Heart left ventricle (tissue), 16 donors: ENCODE data around the gene MYOM1. TPM values are rescaled to one million over a fixed set of nuclear protein-coding genes. Genes with fewer than 3 reads are reported as not detected.
"Not testable (repeated sequence)": the region's sequence is repeated elsewhere in the genome, so short reads cannot be mapped to it uniquely, and the experiment has no call there.

Experiments used
- ATAC-seq, 4 donors: fragments of 200-7000 bp; cut with Tn5 transposase; one replicate each; pipeline ENCODE4 v1.9.1; 2020 to 2022; ENCODE audit warnings: moderate library complexity in 4 of 4, mild to moderate bottlenecking in 3 of 4, moderate number of reproducible peaks in 1 of 4
- DNase-seq, 5 donors: peaks; one replicate each; pipeline ENCODE4 v3.0.0-alpha.2; 2020
- H3K27ac ChIP-seq, 12 donors: fragments of 200-600 bp; sonication (generic) in 4 of 12; one replicate each; pipeline versions ENCODE4 v1.5.0 to v1.8.0; 2016 to 2022; ENCODE audit warnings: mild to moderate bottlenecking in 2 of 12
- H3K27me3 ChIP-seq, 9 donors: fragments of 200-600 bp; sonication (generic) in 2 of 9; one replicate each; pipeline versions ENCODE4 v1.5.1 to v1.8.0; 2016 to 2022; ENCODE audit warnings: mild to moderate bottlenecking in 3 of 9
- H3K36me3 ChIP-seq, 9 donors: fragments of 200-600 bp; sonication (generic) in 2 of 9; one replicate each; pipeline versions ENCODE4 v1.5.0 to v1.8.0; 2018 to 2022; ENCODE audit warnings: mild to moderate bottlenecking in 2 of 9
- H3K4me1 ChIP-seq, 12 donors: fragments of 200-600 bp; sonication (generic) in 4 of 12; one replicate each; pipeline versions ENCODE4 v1.5.0 to v1.8.0; 2016 to 2022; ENCODE audit warnings: mild to moderate bottlenecking in 3 of 12
- H3K4me3 ChIP-seq, 12 donors: fragments of 200-600 bp; sonication (generic) in 4 of 12; one replicate each; pipeline versions ENCODE4 v1.5.0 to v1.8.0; 2017 to 2022; ENCODE audit warnings: mild to moderate bottlenecking in 9 of 12, moderate library complexity in 4 of 12
- H3K9me3 ChIP-seq, 12 donors: fragments of 200-600 bp; sonication (generic) in 4 of 12; one replicate each; pipeline versions ENCODE4 v1.5.0 to v1.8.0; 2016 to 2022; ENCODE audit warnings: mild to moderate bottlenecking in 1 of 12
- POLR2A ChIP-seq, 2 donors: fragments of 450-650 bp; IDR thresholded peaks; one replicate each; pipeline ENCODE4 v1.6.1; 2017; ENCODE audit warnings: antibody characterized with exemption in 2 of 2, mild to moderate bottlenecking in 2 of 2, moderate library complexity in 2 of 2
- WGBS, 4 donors: extraction: QIAGEN DNeasy Blood & Tissue Kit in 2 of 4; methylation state at CpG; one replicate each; pipeline versions ENCODE4 v1.1.5 to v1.1.7; 2013 to 2018; 5-methylcytosine and 5-hydroxymethylcytosine counted together
- intact Hi-C, 10 donors: fragments of 100-400 bp; cut with DNase I; formaldehyde crosslinking; loops; one replicate each; pipeline versions ENCODE4 v1.11.1 to v1.14.2; 2022
- polyA plus RNA-seq, 2 donors: library from polyadenylated mRNA; stranded (reverse); fragments of 200-250 nt; gene quantifications; one replicate each; pipeline ENCODE4 v1.2.3, GENCODE V29; 2013
- total RNA-seq, 9 donors: library from RNA; depleted of rRNA in 2 of 9; stranded (reverse); fragments of >200 nt in 2 of 9; fragmentation: NEBNext Ultra II Directional in 3 of 9; extraction: Animal tissue kit (Norgen Biotek cat#: 25700) in 3 of 9; gene quantifications; one replicate each; pipeline versions ENCODE4 v1.1.0 to v1.2.4, GENCODE V29; 2016 to 2023
- TF ChIP-seq, protein P1 (sequence below), 12 donors: fragments of 200-600 bp; sonication (generic) in 4 of 12; IDR thresholded peaks; one replicate each; pipeline versions ENCODE4 v1.5.0 to v1.8.0; 2018 to 2022; ENCODE audit warnings: antibody characterized with exemption in 12 of 12, mild to moderate bottlenecking in 5 of 12
- donor health status: ischemic (EF 13 %, LVEDD 7.1; RV severe dilation, severe dysfunction).
- donor health status: healthy with polysubstance abuse.
- donor health status: DM: no; HTN: yes; CAD: no.
- donor health status: DM: no; HTN: no; CAD: no.
- donor health status: ischemic (EF 25% LVEDD 6.9; RV normal size, moderate dysfunction).
- donor health status: ischemic (EF 25% LVEDD 5.7; RV mildly dilated, moderate dysfunction).
- donor health status: healthy.
- donor health status: DM: yes; HTN: yes; CAD: no.
- donor health status: ischemic (EF 35%, LVEDD 5.7; RV mildly dilated, moderate dysfunction).
- donor health status: nonischemic (EF 11% LVEDD 7.7; RV severe dilation, severe dysfunction).
- donor health status: DM: yes; HTN: yes; CAD: no.
- donor health status: PGD.
- donor health status: ischemic (EF 29% LVEDD 5.4; RV normal size, mild dysfunction).
- donor health status: nonischemic (EF 23%, LVEDD 6.1; RV moderate dilation, normal function).

MYOM1 gene
- total and polyA plus RNA-seq, 11 donors = 112 to 1,344 (median 801) TPM

DNA sequence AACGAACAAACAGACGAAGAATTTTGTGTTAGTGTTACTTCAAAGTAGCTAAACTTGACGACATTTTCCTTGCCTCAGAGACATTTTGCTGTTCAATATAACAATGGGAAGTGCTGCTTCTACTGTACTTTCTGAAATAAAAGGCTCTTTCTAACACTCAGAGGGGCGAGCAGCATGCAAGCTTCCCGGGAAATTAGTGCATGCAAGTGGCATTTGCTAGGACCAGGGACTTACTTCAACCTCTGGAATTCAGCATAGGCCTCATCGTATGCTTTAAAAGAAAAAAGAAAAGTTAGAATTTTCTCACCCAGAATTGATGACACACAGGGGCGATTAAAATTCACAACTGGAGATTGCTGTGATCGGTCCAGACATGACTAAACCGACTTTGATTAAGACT is 144.3 kb downstream of the MYOM1 start:
- no peak overlapping the region for H3K27ac ChIP-seq
- ATAC-seq (no peak), DNase-seq (no peak)
- 63 to 68% (median 66%) methylated on average over 9 of the region's 9 CpGs for WGBS, 4 donors
- intact Hi-C loops = no loop called here
- peaks cover 0 to 98% (median 55%) of the 10 kb centered on the region in 9 donors for H3K36me3 ChIP-seq
- no peaks in the 10 kb centered on the region for H3K9me3 ChIP-seq
- H3K27me3 ChIP-seq = no peaks in the 10 kb centered on the region
- no peak for TF ChIP-seq POLR2A (IDR thresholded peaks at IDR 0.05)
- TF ChIP-seq, protein P1, sequence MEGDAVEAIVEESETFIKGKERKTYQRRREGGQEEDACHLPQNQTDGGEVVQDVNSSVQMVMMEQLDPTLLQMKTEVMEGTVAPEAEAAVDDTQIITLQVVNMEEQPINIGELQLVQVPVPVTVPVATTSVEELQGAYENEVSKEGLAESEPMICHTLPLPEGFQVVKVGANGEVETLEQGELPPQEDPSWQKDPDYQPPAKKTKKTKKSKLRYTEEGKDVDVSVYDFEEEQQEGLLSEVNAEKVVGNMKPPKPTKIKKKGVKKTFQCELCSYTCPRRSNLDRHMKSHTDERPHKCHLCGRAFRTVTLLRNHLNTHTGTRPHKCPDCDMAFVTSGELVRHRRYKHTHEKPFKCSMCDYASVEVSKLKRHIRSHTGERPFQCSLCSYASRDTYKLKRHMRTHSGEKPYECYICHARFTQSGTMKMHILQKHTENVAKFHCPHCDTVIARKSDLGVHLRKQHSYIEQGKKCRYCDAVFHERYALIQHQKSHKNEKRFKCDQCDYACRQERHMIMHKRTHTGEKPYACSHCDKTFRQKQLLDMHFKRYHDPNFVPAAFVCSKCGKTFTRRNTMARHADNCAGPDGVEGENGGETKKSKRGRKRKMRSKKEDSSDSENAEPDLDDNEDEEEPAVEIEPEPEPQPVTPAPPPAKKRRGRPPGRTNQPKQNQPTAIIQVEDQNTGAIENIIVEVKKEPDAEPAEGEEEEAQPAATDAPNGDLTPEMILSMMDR (IDR thresholded peaks at IDR 0.05) = no peak
- H3K4me1 ChIP-seq = no peaks in the 10 kb centered on the region
- no peak overlapping the region for H3K4me3 ChIP-seq

DNA sequence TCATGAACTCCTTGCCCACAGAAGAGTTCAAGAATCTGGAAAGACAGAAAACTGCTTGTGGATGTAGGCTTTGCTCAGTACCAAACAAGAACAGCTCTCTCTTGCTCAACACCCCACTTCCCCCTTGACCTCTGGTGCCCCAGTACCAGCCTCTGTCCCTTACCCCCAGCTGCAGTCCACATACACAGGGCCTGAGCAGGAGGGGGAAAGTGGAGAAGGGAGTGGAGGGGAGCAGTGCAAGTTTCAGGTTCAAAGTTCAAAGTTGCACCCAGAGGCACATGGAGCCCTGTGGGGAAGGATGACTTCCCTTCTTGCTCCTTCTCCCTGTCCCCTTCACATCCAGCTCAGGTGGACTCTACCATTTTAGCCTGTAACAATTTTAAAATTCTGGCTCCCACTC is 145.7 kb downstream of the MYOM1 start:
- no peak for DNase-seq
- Histone ChIP-seq H3K27ac (no peak overlapping the region), H3K27me3 (no peaks in the 10 kb centered on the region), H3K9me3 (no peaks in the 10 kb centered on the region), H3K4me3 (no peak overlapping the region), H3K36me3 (peaks cover 0 to 98% (median 47%) of the 10 kb centered on the region in 9 donors), H3K4me1 (peaks cover 0 to 7% (median 0%) of the 10 kb centered on the region in 12 donors)
- ATAC-seq = peak in 3 of 4 donors; percentile 18 to 60 (median 32)
- TF ChIP-seq, protein P1 (IDR thresholded peaks at IDR 0.05) = no peak
- TF ChIP-seq POLR2A (IDR thresholded peaks at IDR 0.05) = no peak
- intact Hi-C loops = no loop called here

DNA sequence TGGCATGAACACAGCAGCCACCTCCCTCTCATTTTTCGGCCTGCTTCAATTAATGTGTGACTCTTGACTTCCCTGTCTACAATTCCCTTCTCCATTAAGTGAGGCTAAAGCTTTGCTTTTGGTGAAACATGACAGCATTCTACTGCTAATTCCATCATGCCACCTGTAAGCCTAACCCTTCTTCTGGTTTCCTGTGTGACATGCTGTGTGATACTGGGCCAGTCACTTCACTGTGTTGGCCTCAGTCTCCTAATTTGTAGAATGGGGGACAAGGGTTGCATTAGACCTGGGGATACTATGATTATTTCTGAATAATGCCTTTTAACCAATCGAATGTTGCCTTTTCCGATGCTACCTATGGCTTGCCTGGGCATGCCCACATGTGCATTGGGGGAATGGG is 146.4 kb downstream of the MYOM1 start:
- intact Hi-C loops, ATAC-seq, H3K9me3 ChIP-seq, H3K27me3 ChIP-seq, H3K4me3 ChIP-seq, DNase-seq, H3K27ac ChIP-seq: not testable (repeated sequence)
- Histone ChIP-seq H3K4me1 (peaks cover 0 to 13% (median 0%) of the 10 kb centered on the region in 12 donors), H3K36me3 (peaks cover 0 to 98% (median 40%) of the 10 kb centered on the region in 9 donors)
- 78 to 95% (median 94%) methylated on average over 3 of the region's 3 CpGs for WGBS, 4 donors

DNA sequence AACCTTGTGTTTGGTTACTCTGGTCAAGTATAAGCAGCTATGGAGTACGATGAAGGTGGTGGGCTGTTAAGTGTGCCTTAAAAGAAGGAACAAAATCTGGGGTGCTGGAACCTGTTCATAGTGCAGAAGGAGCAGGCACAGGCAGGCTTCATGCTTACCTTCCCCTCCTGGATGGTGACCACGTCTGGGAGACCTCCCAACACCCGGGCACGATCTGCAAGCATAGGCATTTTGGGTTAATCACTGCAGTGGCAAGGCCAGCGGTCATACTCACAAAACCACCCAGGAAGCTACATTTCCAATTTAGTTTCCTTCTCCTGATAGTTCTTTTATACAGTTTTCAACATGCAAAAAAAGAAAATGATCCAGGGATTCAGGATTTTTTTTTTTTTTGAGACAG is 148.1 kb downstream of the MYOM1 start:
- ATAC-seq = no peak

More for the DNA sequence above, 148.1 kb downstream of the MYOM1 start:
- H3K36me3 ChIP-seq = peaks cover 0 to 96% (median 33%) of the 10 kb centered on the region in 9 donors
- H3K4me3 ChIP-seq = no peak overlapping the region
- H3K27ac ChIP-seq = no peak overlapping the region
- no peak for DNase-seq
- intact Hi-C loops = no loop called here
- no peaks in the 10 kb centered on the region for H3K9me3 ChIP-seq
- H3K27me3 ChIP-seq = no peaks in the 10 kb centered on the region
- 92 to 94% (median 92%) methylated on average over 5 of the region's 5 CpGs for WGBS, 4 donors
- TF ChIP-seq POLR2A (IDR thresholded peaks at IDR 0.05) = no peak
- TF ChIP-seq, protein P1 (IDR thresholded peaks at IDR 0.05) = no peak
- peaks cover 0 to 13% (median 0%) of the 10 kb centered on the region in 12 donors for H3K4me1 ChIP-seq
